Astrocyte (in vitro differentiated cells and primary cell): ENCODE measurements around the gene NEIL1. TPM values are rescaled to one million over a fixed set of nuclear protein-coding genes. Genes with fewer than 3 reads are reported as not detected.

ENCODE experiments used
- DNase-seq: peaks from one replicate; pipeline ENCODE4 v3.0.0-alpha.2; 2010; ENCODE audit warnings: low read depth
- FAIRE-seq: peaks from 2 replicates; lab custom pipeline; 2011; peaks lifted over from hg19 to GRCh38; lab: Jason Lieb, UNC
- H2AFZ ChIP-seq: 2 replicates; pipeline ENCODE4 v1.6.0; 2012; ENCODE audit warnings: low read depth, low read length, inconsistent platforms
- H3K27ac ChIP-seq: 2 replicates; pipeline ENCODE4 v1.5.1; 2011; ENCODE audit warnings: low read depth, low read length, inconsistent platforms
- H3K27me3 ChIP-seq: 2 replicates; pipeline ENCODE4 v1.6.0; 2011; ENCODE audit warnings: low read length, inconsistent platforms; ENCODE audit not compliant: insufficient read depth
- H3K36me3 ChIP-seq: 2 replicates; pipeline ENCODE4 v1.5.1; 2011; ENCODE audit warnings: low read length, inconsistent platforms; ENCODE audit not compliant: insufficient read depth
- H3K4me1 ChIP-seq: 2 replicates; pipeline ENCODE4 v1.5.1; 2011; ENCODE audit warnings: low read length, inconsistent platforms; ENCODE audit not compliant: insufficient read depth
- H3K4me2 ChIP-seq: 2 replicates; pipeline ENCODE4 v1.6.0; 2012; ENCODE audit warnings: low read length, inconsistent platforms
- H3K4me3 ChIP-seq: 2 replicates; pipeline ENCODE4 v1.5.1; 2011; ENCODE audit warnings: low read depth, mild to moderate bottlenecking, low read length, inconsistent platforms; ENCODE audit not compliant: insufficient read depth
- H3K79me2 ChIP-seq: 2 replicates; pipeline ENCODE4 v1.6.0; 2012; ENCODE audit warnings: mild to moderate bottlenecking, low read length, inconsistent platforms; ENCODE audit not compliant: insufficient read depth
- H3K9ac ChIP-seq: 2 replicates; pipeline ENCODE4 v1.6.0; 2012; ENCODE audit warnings: mild to moderate bottlenecking, low read length, inconsistent platforms
- H3K9me3 ChIP-seq: 2 replicates; pipeline ENCODE4 v1.5.1; 2012; ENCODE audit warnings: low read depth, mild to moderate bottlenecking, low read length, inconsistent platforms; ENCODE audit not compliant: insufficient read depth
- H4K20me1 ChIP-seq: 2 replicates; pipeline ENCODE4 v1.6.0; 2012; ENCODE audit warnings: low read length, inconsistent platforms; ENCODE audit not compliant: insufficient read depth
- H3K27ac Mint-ChIP-seq: one replicate; pipeline ENCODE4 v1.8.0; 2021; ENCODE audit warnings: mild to moderate bottlenecking, mixed read lengths; ENCODE audit not compliant: unreplicated experiment
- H3K27me3 Mint-ChIP-seq: one replicate; pipeline ENCODE4 v1.8.0; 2021; ENCODE audit warnings: low read depth, mixed read lengths; ENCODE audit not compliant: unreplicated experiment
- H3K36me3 Mint-ChIP-seq: one replicate; pipeline ENCODE4 v1.8.0; 2021; ENCODE audit warnings: low read depth, mixed read lengths; ENCODE audit not compliant: unreplicated experiment
- H3K4me1 Mint-ChIP-seq: one replicate; pipeline ENCODE4 v1.8.0; 2021; ENCODE audit warnings: low read depth, mixed read lengths; ENCODE audit not compliant: unreplicated experiment
- H3K4me3 Mint-ChIP-seq: one replicate; pipeline ENCODE4 v1.8.0; 2021; ENCODE audit warnings: mild to moderate bottlenecking, moderate library complexity, mixed read lengths; ENCODE audit not compliant: unreplicated experiment
- H3K9me3 Mint-ChIP-seq: one replicate; pipeline ENCODE4 v1.8.0; 2021; ENCODE audit warnings: mild to moderate bottlenecking, mixed read lengths; ENCODE audit not compliant: unreplicated experiment
- CTCF ChIP-seq: IDR thresholded peaks from 2 replicates; pipeline ENCODE4 v1.5.1; 2011; ENCODE audit warnings: low read depth, mild to moderate bottlenecking, inconsistent platforms, low read length, moderate library complexity; ENCODE audit not compliant: insufficient read depth
- EZH2 ChIP-seq: IDR thresholded peaks from 2 replicates; pipeline ENCODE4 v1.6.1; 2012; ENCODE audit warnings: mild to moderate bottlenecking, low read length, inconsistent platforms; ENCODE audit not compliant: insufficient read depth
- total RNA-seq: library from RNA; stranded (reverse); gene quantifications from 2 replicates; pipeline ENCODE4 v1.2.1, GENCODE V29; 2021

NEIL1 gene
- total RNA-seq, 1 donor from 2014 or later = 5.1 TPM

- H3K4me1 ChIP-seq = no peaks in the 10 kb centered on the region
- no peak overlapping the region for H3K27ac ChIP-seq
- H3K9ac ChIP-seq = no peak overlapping the region
- Mint-ChIP-seq H3K27ac (no peak overlapping the region), H3K36me3 (peaks cover 12% of the 10 kb centered on the region), H3K4me3 (no peak overlapping the region), H3K9me3 (no peaks in the 10 kb centered on the region), H3K4me1 (peaks cover 3% of the 10 kb centered on the region), H3K27me3 (no peaks in the 10 kb centered on the region)
- no peak overlapping the region for H3K4me2 ChIP-seq
- no peak for TF ChIP-seq EZH2
- TF ChIP-seq CTCF = no peak
- H3K9me3 ChIP-seq = no peaks in the 10 kb centered on the region
- H3K4me3 ChIP-seq = no peak overlapping the region
- no peaks in the 10 kb centered on the region for H3K79me2 ChIP-seq
- FAIRE-seq = no peak
- H2AFZ ChIP-seq = no peak overlapping the region
- peaks cover 18% of the 10 kb centered on the region for H4K20me1 ChIP-seq
- no peaks in the 10 kb centered on the region for H3K27me3 ChIP-seq
- no peak for DNase-seq
- peaks cover 21% of the 10 kb centered on the region for H3K36me3 ChIP-seq
Measured at GRCh38 chr15:75361989-75362641, 15.3 kb downstream of the NEIL1 start.

GRCh38 chr15:75362642-75363249 lies 15.9 kb downstream of the NEIL1 start:
- no peaks in the 10 kb centered on the region for H3K9me3 ChIP-seq
- no peaks in the 10 kb centered on the region for H3K9me3 Mint-ChIP-seq
- peaks cover 6% of the 10 kb centered on the region for H3K79me2 ChIP-seq
- H3K27ac ChIP-seq = no peak overlapping the region
- H3K36me3 Mint-ChIP-seq = peaks cover 12% of the 10 kb centered on the region
- no peaks in the 10 kb centered on the region for H3K27me3 ChIP-seq
- no peak for FAIRE-seq
- H3K36me3 ChIP-seq = peaks cover 21% of the 10 kb centered on the region
- no peak for DNase-seq
- TF ChIP-seq CTCF (no peak), EZH2 (no peak)
- no peak overlapping the region for H3K4me2 ChIP-seq
- no peak overlapping the region for H3K27ac Mint-ChIP-seq
- H3K4me1 Mint-ChIP-seq = peaks cover 3% of the 10 kb centered on the region
- H3K4me1 ChIP-seq = peaks cover 6% of the 10 kb centered on the region
- H3K4me3 Mint-ChIP-seq = no peak overlapping the region
- no peak overlapping the region for H2AFZ ChIP-seq
- peaks cover 24% of the 10 kb centered on the region for H4K20me1 ChIP-seq
- H3K9ac ChIP-seq = no peak overlapping the region
- no peaks in the 10 kb centered on the region for H3K27me3 Mint-ChIP-seq
- no peak overlapping the region for H3K4me3 ChIP-seq

GRCh38 chr15:75363786-75364185 lies 16.9 kb downstream of the NEIL1 start:
- H3K36me3 ChIP-seq = peaks cover 18% of the 10 kb centered on the region
- H3K9me3 Mint-ChIP-seq = no peaks in the 10 kb centered on the region
- no peak overlapping the region for H3K27ac Mint-ChIP-seq

More at GRCh38 chr15:75363786-75364185, 16.9 kb downstream of the NEIL1 start:
- no peak overlapping the region for H3K27ac ChIP-seq
- H3K4me3 ChIP-seq = no peak overlapping the region
- peaks cover 24% of the 10 kb centered on the region for H4K20me1 ChIP-seq
- no peak overlapping the region for H2AFZ ChIP-seq
- no peak overlapping the region for H3K9ac ChIP-seq
- peaks cover 3% of the 10 kb centered on the region for H3K4me1 Mint-ChIP-seq
- DNase-seq (no peak), FAIRE-seq (no peak)
- TF ChIP-seq CTCF (no peak), EZH2 (no peak)
- H3K4me1 ChIP-seq = peaks cover 7% of the 10 kb centered on the region
- H3K79me2 ChIP-seq = peaks cover 6% of the 10 kb centered on the region
- no peaks in the 10 kb centered on the region for H3K27me3 ChIP-seq
- H3K4me2 ChIP-seq = no peak overlapping the region
- H3K27me3 Mint-ChIP-seq = no peaks in the 10 kb centered on the region
- no peak overlapping the region for H3K4me3 Mint-ChIP-seq
- H3K36me3 Mint-ChIP-seq = peaks cover 12% of the 10 kb centered on the region
- no peaks in the 10 kb centered on the region for H3K9me3 ChIP-seq
